Ovary (tissue), 9 donors: ENCODE data around the gene BBX. TPM values are rescaled to one million over a fixed set of nuclear protein-coding genes. Genes with fewer than 3 reads are reported as not detected.

ENCODE experiments used
- DNase-seq, 5 donors: peaks; one replicate each; pipeline ENCODE4 v3.0.0-alpha.2; 2019 to 2020
- H3K27ac ChIP-seq, 2 donors: fragments of 200-600 bp; one replicate each; pipeline versions ENCODE4 v1.5.1 to v1.8.0; 2019 to 2022
- H3K27me3 ChIP-seq: fragments of 200-600 bp; one replicate; pipeline ENCODE4 v1.8.0; 2022
- H3K36me3 ChIP-seq: fragments of 200-600 bp; sonication (generic); one replicate; pipeline ENCODE4 v1.5.1; 2019
- H3K4me1 ChIP-seq: one replicate; pipeline ENCODE4 v1.8.1; 2013; ENCODE audit warnings: mild to moderate bottlenecking, moderate library complexity; ENCODE audit not compliant: insufficient read depth
- H3K4me3 ChIP-seq: fragments of 200-600 bp; sonication (generic); one replicate; pipeline ENCODE4 v1.5.1; 2017
- H3K9me3 ChIP-seq, 2 donors: fragments of 200-600 bp in 1 of 2; sonication (generic) in 1 of 2; one replicate each; pipeline versions ENCODE4 v1.5.1 to v1.8.1; 2013 to 2019; ENCODE audit warnings: mild to moderate bottlenecking in 1 of 2, moderate library complexity in 1 of 2
- CTCF ChIP-seq, 3 donors: fragments of 450-650 bp in 2 of 3; fragments of 200-600 bp in 1 of 3; IDR thresholded peaks; one replicate each; pipeline versions ENCODE4 v1.5.1 to v1.8.0; 2016 to 2022; ENCODE audit warnings: antibody characterized with exemption in 3 of 3, mild to moderate bottlenecking in 1 of 3
- EP300 ChIP-seq: sonication (generic); formaldehyde crosslinking; IDR thresholded peaks from one replicate; pipeline ENCODE4 v1.6.1; 2017; ENCODE audit warnings: antibody characterized with exemption
- POLR2A ChIP-seq: fragments of 450-650 bp; IDR thresholded peaks from one replicate; pipeline ENCODE4 v1.6.1; 2017; ENCODE audit warnings: antibody characterized with exemption, mild to moderate bottlenecking, moderate library complexity
- WGBS, 3 donors: extraction: QIAGEN DNeasy Blood & Tissue Kit in 1 of 3; methylation state at CpG; one replicate each; pipeline versions ENCODE4 v1.1.5 to v1.1.7; 2013 to 2017; 5-methylcytosine and 5-hydroxymethylcytosine counted together
- intact Hi-C, 4 donors: fragments of 100-400 bp; cut with DNase I; formaldehyde crosslinking; loops; one replicate each; pipeline versions ENCODE4 v1.11.0 to v1.15.1; 2022 to 2023
- polyA plus RNA-seq, 2 donors: library from polyadenylated mRNA; stranded (reverse); fragments of 200-250 nt in 1 of 2; fragments of 350-450 nt in 1 of 2; fragmentation: Illumina TruSeq in 1 of 2; extraction: RNeasy Lipid Tissue Mini Kit (QIAGEN cat#74804) in 1 of 2; gene quantifications; one replicate each; pipeline ENCODE4 v1.2.3, GENCODE V29; 2013 to 2014
- total RNA-seq, 7 donors: library from RNA; depleted of rRNA in 2 of 7; stranded (reverse); fragments of >200 nt in 2 of 7; fragmentation: NEBNext Ultra II Directional in 3 of 7; extraction: Animal tissue kit (Norgen Biotek cat#: 25700) in 3 of 7; gene quantifications; one replicate each; pipeline versions ENCODE4 v1.1.0 to v1.2.4, GENCODE V29; 2016 to 2023
- donor health status: DM: no; HTN: no; CAD: no; lungs with moderate emphysema.
- donor health status: DM: no; HTN: no; CAD: no.
- donor health status: Bipolar disorder and iron deficiency.
- donor health status: DM: yes; HTN: yes; CAD: no.
- donor health status: DM: no; HTN: no; CAD: no.
- donor health status: DM: yes; HTN: yes; CAD: no.

Gene BBX
- total and polyA plus RNA-seq, 9 donors = 15.8 to 114 (median 86.3) TPM

GRCh38 chr3:107521469-107522059, 1.2 kb upstream of the BBX start:
- Histone ChIP-seq H3K36me3 (no peaks in the 10 kb centered on the region), H3K27ac (no peak overlapping the region), H3K9me3 (no peaks in the 10 kb centered on the region), H3K4me3 (no peak overlapping the region), H3K4me1 (peaks cover 4% of the 10 kb centered on the region), H3K27me3 (no peaks in the 10 kb centered on the region)
- intact Hi-C loops = loop anchor here in 3 of 4 donors (5.0 to 10.0 kb wide), 5 partner anchors 87 to 277 kb away; no protein-coding TSS in a partner anchor
- 83 to 92% (median 84%) methylated on average over 3 of the region's 3 CpGs for WGBS, 3 donors
- DNase-seq = no peak
- no peak for TF ChIP-seq EP300
- TF ChIP-seq POLR2A = no peak
- TF ChIP-seq CTCF (IDR thresholded peaks at IDR 0.05) = no peak

- no peaks in the 10 kb centered on the region for H3K36me3 ChIP-seq
- H3K4me1 ChIP-seq = peaks cover 4% of the 10 kb centered on the region
- WGBS, 3 donors = 0 to 3% (median 1%) methylated on average over 14 to 27 of the region's 27 CpGs
- no peaks in the 10 kb centered on the region for H3K27me3 ChIP-seq
- H3K9me3 ChIP-seq = no peaks in the 10 kb centered on the region
- peak in 3 of 5 donors; percentile 45 to 57 (median 55) for DNase-seq
- H3K4me3 ChIP-seq = peak overlapping the region; percentile 61
- H3K27ac ChIP-seq = peak overlapping the region; percentile 90 to 96
- TF ChIP-seq CTCF (IDR thresholded peaks at IDR 0.05) = no peak
- intact Hi-C loops = loop anchor here in 3 of 4 donors (5.0 to 10.0 kb wide), 5 partner anchors 88 to 278 kb away; no protein-coding TSS in a partner anchor
Measured at GRCh38 chr3:107523289-107523538, 452 bp downstream of the BBX start.

GRCh38 chr3:107523539-107524325, 970 bp downstream of the BBX start:
- Histone ChIP-seq H3K27me3 (no peaks in the 10 kb centered on the region), H3K9me3 (no peaks in the 10 kb centered on the region), H3K4me1 (peaks cover 4% of the 10 kb centered on the region), H3K27ac (peak overlapping the region; percentile 90 to 96), H3K36me3 (no peaks in the 10 kb centered on the region), H3K4me3 (peak overlapping the region; percentile 61)
- DNase-seq = peak; percentile 49 to 74 (median 57)
- intact Hi-C loops = loop anchor here in 3 of 4 donors (5.0 to 10.0 kb wide), 5 partner anchors 89 to 279 kb away; no protein-coding TSS in a partner anchor
- no peak for TF ChIP-seq EP300
- no peak for TF ChIP-seq POLR2A
- TF ChIP-seq CTCF (IDR thresholded peaks at IDR 0.05) = no peak
- WGBS, 3 donors = 0 to 1% (median 0%) methylated on average over 33 to 40 of the region's 40 CpGs

GRCh38 chr3:107524326-107524840, 1.6 kb downstream of the BBX start:
- H3K4me1 ChIP-seq = peaks cover 4% of the 10 kb centered on the region
- DNase-seq = peak in 1 of 5 donors; percentile 9
- TF ChIP-seq CTCF (IDR thresholded peaks at IDR 0.05) (no peak), EP300 (no peak), POLR2A (no peak)
- H3K27ac ChIP-seq = peak overlapping the region; percentile 90 to 96
- intact Hi-C loops = loop anchor here in 3 of 4 donors (5.0 to 10.0 kb wide), 5 partner anchors 90 to 280 kb away; no protein-coding TSS in a partner anchor
- H3K36me3 ChIP-seq = no peaks in the 10 kb centered on the region
- H3K4me3 ChIP-seq = peak overlapping the region; percentile 61
- no peaks in the 10 kb centered on the region for H3K9me3 ChIP-seq
- H3K27me3 ChIP-seq = no peaks in the 10 kb centered on the region
- 0 to 1% (median 0%) methylated on average over 17 to 18 of the region's 18 CpGs for WGBS, 3 donors
